CD4-positive, alpha-beta T cell treated with Interleukin-15 for 1 hour (primary cell): ENCODE measurements around the gene WWOX.
A peak's percentile ranks its signal among the peaks of the same experiment; 100 is the strongest.
"Not testable (repeated sequence)": the region's sequence is repeated elsewhere in the genome, so short reads cannot be mapped to it uniquely, and the experiment has no call there.

ENCODE experiments used
- DNase-seq: peaks from one replicate; pipeline ENCODE4 v3.0.0-alpha.2; 2020

The WWOX gene

GRCh38 chr16:79210607-79211006 is 1111.2 kb downstream of the WWOX start:
- no peak for DNase-seq

- DNase-seq, result no peak
Measured at GRCh38 chr16:79211586-79211985, 1112.1 kb downstream of the WWOX start.

DNA sequence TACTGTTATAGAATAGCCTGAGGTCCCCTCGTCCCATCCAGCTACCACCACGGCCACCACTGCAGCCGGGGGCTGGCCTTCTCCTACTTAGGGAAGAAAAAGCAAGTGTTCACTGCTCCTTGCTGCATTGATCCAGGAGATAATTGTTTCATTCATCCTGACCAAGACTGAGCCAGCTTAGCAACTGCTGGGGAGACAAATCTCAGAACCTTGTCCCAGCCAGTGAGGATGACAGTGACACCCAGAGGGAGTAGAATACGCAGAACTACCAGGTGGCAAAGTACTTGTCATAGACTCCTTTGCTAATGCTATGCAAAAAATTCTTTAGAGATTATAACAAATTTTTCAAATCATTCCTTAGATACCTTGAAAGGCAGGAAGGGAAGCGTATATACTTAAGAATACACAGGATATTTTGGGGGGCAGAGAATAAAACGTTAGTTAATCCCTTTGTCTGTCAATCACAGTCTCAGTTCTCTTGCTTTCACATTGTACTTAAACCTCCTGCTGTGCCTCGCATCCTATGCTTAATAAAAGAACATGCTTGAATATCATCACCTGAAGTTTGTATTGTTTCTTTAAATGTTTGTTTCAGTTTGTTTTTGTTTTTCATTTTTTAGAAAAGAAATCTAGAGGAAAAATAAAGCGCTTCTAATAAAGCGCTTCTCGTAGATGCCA is 1112.8 kb downstream of the WWOX start:
- no peak for DNase-seq

GRCh38 chr16:79213214-79213613 is 1113.8 kb downstream of the WWOX start:
- DNase-seq, result no peak

DNA sequence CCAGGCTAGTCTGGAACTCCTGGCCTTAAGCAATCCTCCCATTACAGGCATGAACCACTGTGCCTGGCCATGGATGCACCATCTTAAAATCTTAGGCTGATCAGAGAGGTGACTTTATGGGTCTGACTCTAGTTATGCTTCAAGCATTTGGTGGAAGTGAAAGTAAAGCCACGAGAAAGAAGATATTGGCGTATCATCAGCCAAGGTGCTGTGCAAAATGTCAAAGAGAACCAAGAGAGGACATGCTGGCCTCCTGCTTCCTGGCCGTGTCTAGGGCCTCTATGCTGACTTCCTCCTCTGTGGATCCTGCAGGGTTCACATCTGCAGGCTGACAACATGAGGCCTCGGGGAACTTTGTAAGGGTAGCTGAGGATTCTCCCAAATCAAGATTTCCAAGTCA is 1115.8 kb downstream of the WWOX start:
- no peak for DNase-seq

DNA sequence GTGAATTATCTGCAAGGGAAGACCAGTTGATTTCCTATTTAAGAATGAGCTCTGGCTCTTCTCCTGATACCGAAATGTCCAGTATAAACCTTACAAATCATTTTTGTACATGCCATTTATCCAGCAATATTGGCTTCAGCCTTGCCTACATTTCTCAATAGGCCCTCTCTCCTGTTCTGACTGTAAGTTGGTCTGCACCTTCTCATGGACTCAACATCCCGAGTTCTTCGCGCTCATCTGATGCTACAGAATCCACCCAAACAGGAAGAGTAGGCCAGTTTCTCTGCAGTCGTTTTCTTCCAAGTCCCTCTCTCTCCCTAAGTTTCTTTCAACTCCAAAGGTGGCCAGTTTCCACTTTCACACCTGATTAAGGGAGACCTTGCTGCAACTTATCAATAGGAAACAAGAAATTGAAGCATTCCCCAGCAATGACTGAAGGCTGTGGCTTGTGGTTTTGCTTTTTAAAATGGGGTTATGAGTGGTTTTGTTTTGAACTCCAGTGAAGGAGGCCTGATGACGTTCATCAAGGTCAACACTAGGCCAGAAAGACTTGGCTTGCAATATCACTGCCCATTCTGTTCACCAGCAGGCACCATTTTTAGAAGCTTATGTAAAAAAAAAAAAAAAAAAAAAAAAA is 1118.0 kb downstream of the WWOX start:
- no peak for DNase-seq

DNA sequence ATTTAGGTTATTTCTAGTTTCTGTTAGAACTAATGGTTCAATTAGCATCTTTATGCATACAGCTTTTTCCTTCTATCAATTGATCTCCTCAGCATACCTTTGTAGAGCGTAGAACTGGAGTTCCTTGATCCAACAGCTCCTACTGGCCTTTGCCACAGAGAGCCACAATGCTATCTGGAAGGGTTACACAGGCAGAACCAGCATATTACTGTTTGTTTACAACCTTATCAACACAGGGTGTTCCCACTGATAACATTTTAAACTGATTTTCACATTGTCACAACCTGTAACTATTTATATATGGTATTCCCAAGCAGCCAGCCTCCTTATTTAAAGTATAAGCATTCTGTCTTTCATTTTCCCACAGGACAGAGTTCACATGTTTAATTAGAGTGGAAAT is 1118.9 kb downstream of the WWOX start:
- no peak for DNase-seq

GRCh38 chr16:79225994-79226393 is 1126.5 kb downstream of the WWOX start:
- not testable (repeated sequence) for DNase-seq

- DNase-seq, result no peak
Measured at GRCh38 chr16:79229361-79229760, 1129.9 kb downstream of the WWOX start.

DNA sequence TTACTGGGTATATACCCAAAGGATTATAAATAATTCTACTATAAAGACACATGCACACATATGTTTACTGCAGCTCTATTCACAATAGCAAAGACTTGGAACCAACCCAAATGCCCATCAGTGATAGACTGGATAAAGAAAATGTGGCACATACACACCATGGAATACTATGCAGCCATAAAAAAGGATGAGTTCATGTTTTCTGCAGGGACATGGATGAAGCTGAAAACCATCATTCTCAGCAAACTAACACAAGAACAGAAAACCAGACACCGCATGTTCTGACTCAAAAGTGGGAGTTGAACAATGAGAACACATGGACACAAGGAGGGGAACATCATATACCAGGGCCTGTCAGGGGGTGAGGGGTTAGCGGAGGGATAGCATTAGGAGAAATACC is 1146.2 kb downstream of the WWOX start:
- not testable (repeated sequence) for DNase-seq

GRCh38 chr16:79247386-79247785 is 1147.9 kb downstream of the WWOX start:
- no peak for DNase-seq

GRCh38 chr16:79248351-79248750 is 1148.9 kb downstream of the WWOX start:
- no peak for DNase-seq

DNA sequence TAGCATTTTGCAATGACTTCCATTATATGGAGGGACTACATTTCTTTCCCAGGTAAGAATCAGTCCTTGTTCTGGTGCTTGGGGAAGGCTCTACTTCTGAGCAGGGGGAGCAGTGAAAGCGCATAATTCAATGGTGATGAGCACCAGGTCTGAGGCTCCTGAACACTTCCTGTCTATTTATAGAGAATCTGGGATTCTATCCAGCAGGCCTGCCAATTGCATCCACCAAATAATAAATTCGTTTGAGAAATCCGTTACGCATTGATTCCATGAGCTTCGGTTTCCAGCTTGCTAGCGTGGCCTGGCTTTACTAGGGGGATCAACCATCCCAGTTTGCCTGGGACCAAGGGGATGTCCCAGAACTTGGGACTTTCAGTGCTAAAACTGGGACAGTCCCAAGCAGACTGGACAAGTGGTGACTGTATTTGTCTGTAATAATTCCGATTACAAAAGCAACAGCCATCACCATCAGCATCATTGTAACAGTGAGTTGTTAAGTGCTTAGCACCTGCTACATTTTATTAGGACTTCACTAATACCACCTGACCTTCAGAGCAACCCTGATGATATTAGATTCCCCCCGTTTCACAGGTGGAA is 1151.1 kb downstream of the WWOX start:
- DNase-seq, result no peak

- no peak for DNase-seq
Measured at GRCh38 chr16:79253100-79253631, 1153.7 kb downstream of the WWOX start.

DNA sequence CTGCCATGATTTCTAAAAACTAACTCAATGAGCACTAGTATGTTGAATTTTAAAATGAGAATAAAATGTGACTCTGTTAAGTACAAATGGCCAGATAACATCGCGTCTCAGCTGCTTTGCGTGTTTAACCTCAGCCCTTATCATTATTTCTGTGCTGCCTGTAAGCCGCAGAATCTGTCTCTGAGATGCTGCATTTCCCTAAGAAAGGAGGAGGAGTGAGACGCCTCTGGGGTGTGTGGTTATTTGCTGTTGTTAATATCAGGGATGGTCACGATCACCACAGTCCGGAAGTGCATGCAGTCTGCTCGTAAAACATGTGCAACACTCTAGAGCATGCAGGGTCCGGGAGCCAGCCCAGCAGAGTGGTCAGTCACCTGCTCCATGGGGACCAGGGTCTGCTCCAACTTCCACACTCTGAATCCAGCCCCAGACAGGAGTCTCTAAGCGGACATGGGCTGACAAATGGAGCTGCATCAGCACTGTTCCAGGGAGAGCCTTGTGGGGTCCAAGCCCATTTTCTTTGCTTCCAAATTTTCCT is 1158.6 kb downstream of the WWOX start:
- no peak for DNase-seq

- not testable (repeated sequence) for DNase-seq
Measured at GRCh38 chr16:79260890-79261289, 1161.4 kb downstream of the WWOX start.

DNA sequence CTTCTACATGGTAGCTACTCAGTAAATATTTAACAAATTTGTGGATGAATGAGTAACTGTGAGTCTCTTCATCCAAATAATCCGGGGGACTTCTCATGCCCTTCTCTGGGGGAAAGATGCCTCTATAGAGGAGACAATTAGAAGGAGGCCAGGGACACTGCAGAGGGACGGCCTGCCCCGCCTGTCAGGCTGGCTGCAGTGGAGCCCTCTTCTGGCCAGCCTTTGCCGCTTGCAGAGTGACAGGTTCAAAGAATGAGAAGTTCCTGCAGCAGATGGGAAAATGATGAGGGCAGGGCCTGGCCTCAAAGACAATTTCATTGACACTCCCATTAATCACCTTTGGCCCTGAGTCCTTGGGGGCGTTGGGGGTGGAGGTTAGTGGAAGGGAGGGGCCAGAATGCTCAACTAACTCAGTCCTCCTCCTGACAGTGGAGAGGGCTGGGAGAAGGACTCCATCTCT is 1162.1 kb downstream of the WWOX start:
- peak; percentile 25 for DNase-seq

DNA sequence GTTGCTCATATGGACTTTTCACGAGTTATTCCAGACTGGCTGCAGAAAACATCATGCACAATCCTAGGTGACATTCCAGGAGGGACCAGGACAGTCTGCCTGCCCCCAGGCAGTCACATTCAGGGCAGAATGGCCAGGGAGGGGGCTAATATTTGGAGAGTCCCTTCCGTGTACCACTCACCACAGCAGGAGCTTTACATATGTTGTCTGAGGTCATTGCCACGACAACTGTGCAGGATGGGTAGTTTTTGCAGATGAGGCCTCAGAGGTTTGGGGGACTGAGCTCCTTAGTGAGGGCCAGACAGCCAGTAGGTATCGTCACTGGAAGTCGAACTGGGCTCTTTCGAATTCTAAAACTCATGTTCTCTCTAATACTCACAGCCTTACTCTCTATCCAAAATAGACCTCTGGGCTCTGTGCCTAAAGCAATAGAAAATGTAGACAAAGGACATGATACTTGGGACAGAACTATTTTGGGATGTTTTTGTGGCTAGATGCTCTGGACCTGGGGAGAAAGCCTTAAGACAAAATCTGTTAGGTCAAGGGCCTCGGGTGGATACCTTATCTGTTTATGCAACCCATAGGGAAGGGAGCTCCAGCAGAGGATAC is 1162.6 kb downstream of the WWOX start:
- no peak for DNase-seq
